HG03432 (cell line): ENCODE results near the gene TPK1.
"Not testable (repeated sequence)": the region's sequence is repeated elsewhere in the genome, so short reads cannot be mapped to it uniquely, and the experiment has no call there.

Experiments
- ATAC-seq: cut with Tn5 transposase; IDR thresholded peaks from one replicate; pipeline ENCODE4 v1.9.1; 2021; ENCODE audit warnings: mild to moderate bottlenecking, moderate library complexity; ENCODE audit not compliant: unreplicated experiment

Gene TPK1

GRCh38 chr7:144650439-144650838 lies 185.4 kb downstream of the TPK1 start:
- ATAC-seq: no peak

GRCh38 chr7:144649120-144649519 lies 186.7 kb downstream of the TPK1 start:
- no peak for ATAC-seq

- no peak for ATAC-seq
Observed at GRCh38 chr7:144641389-144642044, 194.3 kb downstream of the TPK1 start.

- no peak for ATAC-seq
Observed at GRCh38 chr7:144632724-144633123, 203.1 kb downstream of the TPK1 start.

GRCh38 chr7:144629598-144629997 lies 206.3 kb downstream of the TPK1 start:
- ATAC-seq: no peak

- no peak for ATAC-seq
Observed at GRCh38 chr7:144629011-144629410, 206.8 kb downstream of the TPK1 start.

GRCh38 chr7:144628176-144628575 lies 207.7 kb downstream of the TPK1 start:
- no peak for ATAC-seq

- no peak for ATAC-seq
Observed at GRCh38 chr7:144622745-144623144, 213.1 kb downstream of the TPK1 start.

GRCh38 chr7:144606261-144606660 lies 229.6 kb downstream of the TPK1 start:
- no peak for ATAC-seq

- no peak for ATAC-seq
Observed at GRCh38 chr7:144596953-144597352, 238.9 kb downstream of the TPK1 start.

GRCh38 chr7:144594580-144594979 lies 241.3 kb downstream of the TPK1 start:
- ATAC-seq: no peak

- ATAC-seq: no peak
Observed at GRCh38 chr7:144588559-144589051, 247.2 kb downstream of the TPK1 start.

- ATAC-seq: no peak
Observed at GRCh38 chr7:144587701-144588100, 248.2 kb downstream of the TPK1 start.

- no peak for ATAC-seq
Observed at GRCh38 chr7:144584726-144585125, 251.1 kb downstream of the TPK1 start.

- no peak for ATAC-seq
Observed at GRCh38 chr7:144579687-144580086, 256.2 kb downstream of the TPK1 start.

- no peak for ATAC-seq
Observed at GRCh38 chr7:144575456-144575855, 260.4 kb downstream of the TPK1 start.

- ATAC-seq: not testable (repeated sequence)
Observed at GRCh38 chr7:144574753-144575152, 261.1 kb downstream of the TPK1 start.

- no peak for ATAC-seq
Observed at GRCh38 chr7:144568233-144568632, 267.6 kb downstream of the TPK1 start.

GRCh38 chr7:144565586-144565985 lies 270.3 kb downstream of the TPK1 start:
- no peak for ATAC-seq

- ATAC-seq: no peak
Observed at GRCh38 chr7:144549861-144550260, 286.0 kb downstream of the TPK1 start.

GRCh38 chr7:144548556-144548955 lies 287.3 kb downstream of the TPK1 start:
- no peak for ATAC-seq

- ATAC-seq: no peak
Observed at GRCh38 chr7:144547888-144548287, 288.0 kb downstream of the TPK1 start.

GRCh38 chr7:144546782-144547181 lies 289.1 kb downstream of the TPK1 start:
- no peak for ATAC-seq
